Ishikawa (cell line): Measurements from ENCODE around the gene UPP2.

Experiments
- CEBPB ChIP-seq: IDR thresholded peaks from 2 replicates; pipeline ENCODE4 v1.6.1; 2012
- CREB1 ChIP-seq: IDR thresholded peaks from 2 replicates; pipeline ENCODE4 v1.6.1; 2012; ENCODE audit warnings: low read depth
- EP300 ChIP-seq: IDR thresholded peaks from 2 replicates; pipeline ENCODE4 v1.6.1; 2012; ENCODE audit warnings: borderline replicate concordance
- FOXM1 ChIP-seq: IDR thresholded peaks from 2 replicates; pipeline ENCODE4 v1.6.1; 2012; ENCODE audit warnings: low read depth, borderline replicate concordance
- NFIC ChIP-seq: IDR thresholded peaks from 2 replicates; pipeline ENCODE4 v1.6.1; 2012
- RAD21 ChIP-seq: IDR thresholded peaks from 2 replicates; pipeline ENCODE4 v1.6.1; 2012; ENCODE audit warnings: low read depth
- TAF1 ChIP-seq: IDR thresholded peaks from 2 replicates; pipeline ENCODE4 v1.6.1; 2012; ENCODE audit warnings: low read depth, mild to moderate bottlenecking
- TEAD4 ChIP-seq: IDR thresholded peaks from 2 replicates; pipeline ENCODE4 v1.6.1; 2012
- YY1 ChIP-seq: IDR thresholded peaks from 2 replicates; pipeline ENCODE4 v1.6.1; 2012; ENCODE audit warnings: low read depth
- ZBTB7A ChIP-seq: IDR thresholded peaks from 2 replicates; pipeline ENCODE4 v1.6.1; 2012; ENCODE audit warnings: low read depth
- TF ChIP-seq, protein P1 (sequence below): IDR thresholded peaks from 2 replicates; pipeline ENCODE4 v1.6.1; 2012
- TF ChIP-seq, protein P2 (sequence below): IDR thresholded peaks from 2 replicates; pipeline ENCODE4 v1.6.1; 2012; ENCODE audit warnings: low read depth, mild to moderate bottlenecking

DNA sequence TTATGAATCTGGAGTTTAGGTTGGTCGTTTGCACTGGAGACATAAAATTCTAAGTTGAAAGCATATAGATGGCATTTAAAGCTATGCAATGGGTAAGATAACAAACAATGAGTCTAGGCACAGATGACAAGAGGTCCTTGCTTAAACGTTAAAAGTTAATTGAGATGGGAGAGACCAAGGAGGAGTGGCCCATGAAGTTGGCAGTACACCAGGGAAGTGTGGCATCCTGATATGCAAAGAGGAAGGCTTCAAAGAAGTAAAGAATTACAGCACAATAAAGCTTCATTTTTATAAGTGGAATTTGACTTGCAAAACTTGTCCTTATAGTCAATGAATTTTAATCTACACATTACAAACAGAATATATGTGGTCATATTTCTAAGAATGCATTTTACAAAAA lies 23.2 kb downstream of the UPP2 start:
- TF ChIP-seq TEAD4 (no peak), YY1 (no peak), CEBPB (no peak), RAD21 (no peak), NFIC (no peak), TAF1 (no peak), EP300 (no peak), FOXM1 (no peak), ZBTB7A (no peak), CREB1 (no peak)
- TF ChIP-seq, protein P1, sequence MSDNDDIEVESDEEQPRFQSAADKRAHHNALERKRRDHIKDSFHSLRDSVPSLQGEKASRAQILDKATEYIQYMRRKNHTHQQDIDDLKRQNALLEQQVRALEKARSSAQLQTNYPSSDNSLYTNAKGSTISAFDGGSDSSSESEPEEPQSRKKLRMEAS, result no peak
- TF ChIP-seq, protein P2, sequence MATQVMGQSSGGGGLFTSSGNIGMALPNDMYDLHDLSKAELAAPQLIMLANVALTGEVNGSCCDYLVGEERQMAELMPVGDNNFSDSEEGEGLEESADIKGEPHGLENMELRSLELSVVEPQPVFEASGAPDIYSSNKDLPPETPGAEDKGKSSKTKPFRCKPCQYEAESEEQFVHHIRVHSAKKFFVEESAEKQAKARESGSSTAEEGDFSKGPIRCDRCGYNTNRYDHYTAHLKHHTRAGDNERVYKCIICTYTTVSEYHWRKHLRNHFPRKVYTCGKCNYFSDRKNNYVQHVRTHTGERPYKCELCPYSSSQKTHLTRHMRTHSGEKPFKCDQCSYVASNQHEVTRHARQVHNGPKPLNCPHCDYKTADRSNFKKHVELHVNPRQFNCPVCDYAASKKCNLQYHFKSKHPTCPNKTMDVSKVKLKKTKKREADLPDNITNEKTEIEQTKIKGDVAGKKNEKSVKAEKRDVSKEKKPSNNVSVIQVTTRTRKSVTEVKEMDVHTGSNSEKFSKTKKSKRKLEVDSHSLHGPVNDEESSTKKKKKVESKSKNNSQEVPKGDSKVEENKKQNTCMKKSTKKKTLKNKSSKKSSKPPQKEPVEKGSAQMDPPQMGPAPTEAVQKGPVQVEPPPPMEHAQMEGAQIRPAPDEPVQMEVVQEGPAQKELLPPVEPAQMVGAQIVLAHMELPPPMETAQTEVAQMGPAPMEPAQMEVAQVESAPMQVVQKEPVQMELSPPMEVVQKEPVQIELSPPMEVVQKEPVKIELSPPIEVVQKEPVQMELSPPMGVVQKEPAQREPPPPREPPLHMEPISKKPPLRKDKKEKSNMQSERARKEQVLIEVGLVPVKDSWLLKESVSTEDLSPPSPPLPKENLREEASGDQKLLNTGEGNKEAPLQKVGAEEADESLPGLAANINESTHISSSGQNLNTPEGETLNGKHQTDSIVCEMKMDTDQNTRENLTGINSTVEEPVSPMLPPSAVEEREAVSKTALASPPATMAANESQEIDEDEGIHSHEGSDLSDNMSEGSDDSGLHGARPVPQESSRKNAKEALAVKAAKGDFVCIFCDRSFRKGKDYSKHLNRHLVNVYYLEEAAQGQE, result no peak
